GM23338 (cell line): ENCODE measurements around the gene SERINC1. TPM values are rescaled to one million over a fixed set of nuclear protein-coding genes. Genes with fewer than 3 reads are reported as not detected.
A peak's percentile ranks its signal among the peaks of the same experiment; 100 is the strongest.

ENCODE experiments used
- ATAC-seq: fragments of 200-7000 bp; cut with Tn5 transposase; 3 replicates; pipeline ENCODE4 v1.9.1; 2020
- DNase-seq: peaks from one replicate; pipeline ENCODE4 v3.0.0-alpha.2; 2015; ENCODE audit warnings: low spot score
- H2AFZ ChIP-seq: fragments of 200-600 bp; sonication (generic); 2 replicates; pipeline ENCODE4 v1.8.0; 2016; ENCODE audit warnings: antibody characterized with exemption, mild to moderate bottlenecking, moderate library complexity
- H3F3A ChIP-seq: fragments of 200-600 bp; sonication (generic); replicated peaks from 2 replicates; pipeline ENCODE4 v1.8.0; 2017; ENCODE audit warnings: antibody characterized with exemption, mixed run types, low read depth
- H3K27ac ChIP-seq: fragments of 200-600 bp; sonication (generic); 2 replicates; pipeline ENCODE4 v1.6.1; 2016; ENCODE audit warnings: low read depth
- H3K27me3 ChIP-seq: fragments of 200-600 bp; sonication (generic); 2 replicates; pipeline ENCODE4 v1.8.0; 2016; ENCODE audit warnings: mild to moderate bottlenecking, mixed run types, moderate library complexity; ENCODE audit not compliant: insufficient read depth
- H3K36me3 ChIP-seq: fragments of 200-600 bp; sonication (generic); 2 replicates; pipeline ENCODE4 v1.8.0; 2016; ENCODE audit warnings: mild to moderate bottlenecking; ENCODE audit not compliant: insufficient read depth
- H3K4me1 ChIP-seq: fragments of 200-600 bp; sonication (generic); 2 replicates; pipeline ENCODE4 v1.8.0; 2016; ENCODE audit warnings: mild to moderate bottlenecking, moderate library complexity; ENCODE audit not compliant: insufficient read depth
- H3K4me2 ChIP-seq: fragments of 200-600 bp; sonication (generic); 2 replicates; pipeline ENCODE4 v1.7.1; 2017; ENCODE audit warnings: mixed run types
- H3K4me3 ChIP-seq: fragments of 200-600 bp; sonication (generic); 2 replicates; pipeline ENCODE4 v1.6.1; 2016; ENCODE audit warnings: mixed run types
- H3K79me2 ChIP-seq: fragments of 200-600 bp; sonication (generic); replicated peaks from 2 replicates; pipeline ENCODE4 v1.8.0; 2017; ENCODE audit warnings: mild to moderate bottlenecking; ENCODE audit not compliant: insufficient read depth
- H3K9me2 ChIP-seq: fragments of 200-600 bp; sonication (generic); 2 replicates; pipeline ENCODE4 v1.8.0; 2017; ENCODE audit not compliant: insufficient read depth
- H4K20me1 ChIP-seq: fragments of 200-600 bp; sonication (generic); replicated peaks from 2 replicates; pipeline ENCODE4 v1.8.0; 2017; ENCODE audit warnings: mild to moderate bottlenecking; ENCODE audit not compliant: insufficient read depth
- H3K27ac Mint-ChIP-seq: 2 replicates; pipeline ENCODE4 v1.8.0; 2020; ENCODE audit warnings: inconsistent platforms, mild to moderate bottlenecking, moderate library complexity, mixed read lengths
- H3K27me3 Mint-ChIP-seq: 3 replicates; pipeline ENCODE4 v1.8.0; 2022; ENCODE audit warnings: low read depth, mild to moderate bottlenecking, moderate library complexity, mixed read lengths, inconsistent platforms; ENCODE audit not compliant: insufficient read depth, poor library complexity
- H3K36me3 Mint-ChIP-seq: 3 replicates; pipeline ENCODE4 v1.8.0; 2021; ENCODE audit warnings: low read depth, mild to moderate bottlenecking, inconsistent platforms, moderate library complexity, mixed read lengths
- H3K4me1 Mint-ChIP-seq: 3 replicates; pipeline ENCODE4 v1.8.0; 2020; ENCODE audit warnings: mild to moderate bottlenecking, inconsistent platforms, mixed read lengths
- H3K4me3 Mint-ChIP-seq: 3 replicates; pipeline ENCODE4 v1.8.0; 2021; ENCODE audit warnings: moderate library complexity, mild to moderate bottlenecking, inconsistent platforms, mixed read lengths
- H3K9me3 Mint-ChIP-seq: 3 replicates; pipeline ENCODE4 v1.8.0; 2020; ENCODE audit warnings: moderate library complexity, mild to moderate bottlenecking, inconsistent platforms, mixed read lengths
- CREB1 ChIP-seq: fragments of 250-450 bp; sonication (Bioruptor Pico); IDR thresholded peaks from 2 replicates; pipeline ENCODE4 v1.5.0; 2020; ENCODE audit warnings: low read depth, mild to moderate bottlenecking, moderate library complexity
- ETS1 ChIP-seq: IDR thresholded peaks from 2 replicates; pipeline ENCODE4 v1.6.1; 2016; ENCODE audit warnings: antibody characterized with exemption
- EZH2 ChIP-seq: fragments of 200-600 bp; sonication (generic); IDR thresholded peaks from one replicate; pipeline ENCODE4 v1.8.0; 2017; ENCODE audit warnings: antibody characterized with exemption, mild to moderate bottlenecking, low read depth; ENCODE audit not compliant: unreplicated experiment
- EZH2phosphoT487 ChIP-seq: fragments of 200-600 bp; sonication (generic); IDR thresholded peaks from one replicate; pipeline ENCODE4 v1.8.1; 2018; ENCODE audit warnings: antibody characterized with exemption; ENCODE audit not compliant: unreplicated experiment
- JUNB ChIP-seq: IDR thresholded peaks from one replicate; pipeline ENCODE4 v1.6.1; 2016; ENCODE audit warnings: antibody characterized with exemption; ENCODE audit not compliant: unreplicated experiment
- NANOG ChIP-seq: IDR thresholded peaks from 2 replicates; pipeline ENCODE4 v1.6.1; 2016; ENCODE audit warnings: antibody characterized with exemption, borderline replicate concordance
- POLR2AphosphoS5 ChIP-seq: IDR thresholded peaks from 2 replicates; pipeline ENCODE4 v1.6.1; 2016; ENCODE audit warnings: antibody characterized with exemption, low read depth
- STAT1 ChIP-seq: IDR thresholded peaks from one replicate; pipeline ENCODE4 v1.6.1; 2016; ENCODE audit warnings: antibody characterized with exemption; ENCODE audit not compliant: unreplicated experiment
- ZNF114 ChIP-seq: fragments of 250-450 bp; sonication (Bioruptor Pico); IDR thresholded peaks from 2 replicates; pipeline ENCODE4 v1.5.0; 2020; ENCODE audit warnings: mild to moderate bottlenecking, moderate library complexity
- ZNF331 ChIP-seq: fragments of 250-450 bp; sonication (Bioruptor Pico); IDR thresholded peaks from 2 replicates; pipeline ENCODE4 v1.5.0; 2020; ENCODE audit warnings: low read depth, mild to moderate bottlenecking, moderate library complexity
- ZNF462 ChIP-seq: fragments of 250-450 bp; sonication (Bioruptor Pico); IDR thresholded peaks from 2 replicates; pipeline ENCODE4 v1.5.0; 2020; ENCODE audit warnings: mild to moderate bottlenecking, moderate library complexity
- polyA plus RNA-seq: library from polyadenylated mRNA; unstranded; fragments of >200 nt; fragmentation: Nextera tagmentation; extraction: Ambion mirVana; gene quantifications from 2 replicates; pipeline ENCODE4 v1.2.1, GENCODE V29; 2016
- total RNA-seq: library from RNA; depleted of rRNA; stranded (reverse); fragments of >200 nt; shearing (Covaris generic); gene quantifications from 2 replicates; pipeline ENCODE4 v1.2.3, GENCODE V29; 2014
- TF ChIP-seq, protein P1 (sequence below): IDR thresholded peaks from one replicate; pipeline ENCODE4 v1.6.1; 2018; ENCODE audit warnings: antibody characterized with exemption; ENCODE audit not compliant: unreplicated experiment
- TF ChIP-seq, protein P2 (sequence below), 2 experiments: fragments of 200-600 bp in 1 of 2; sonication (generic) in 1 of 2; conservative IDR thresholded peaks; 2 replicates each; pipeline versions ENCODE4 v1.5.1 to v1.6.1; 2016 to 2017; ENCODE audit warnings: antibody characterized with exemption in 2 of 2, low read depth in 2 of 2, mild to moderate bottlenecking in 2 of 2, moderate library complexity in 1 of 2

SERINC1 gene
- total and polyA plus RNA-seq, 2 experiments from 2014 or later, result 17.6 to 43.0 TPM

GRCh38 chr6:122452509-122452908 is 19.1 kb downstream of the SERINC1 start:
- Histone ChIP-seq H3K79me2 (no peaks in the 10 kb centered on the region), H4K20me1 (no peaks in the 10 kb centered on the region), H3K36me3 (no peaks in the 10 kb centered on the region), H3K9me2 (no peaks in the 10 kb centered on the region), H3K27ac (peak overlapping the region; percentile 40), H3F3A (no peaks in the 10 kb centered on the region), H2AFZ (no peak overlapping the region), H3K4me2 (no peak overlapping the region), H3K4me1 (peaks cover 15% of the 10 kb centered on the region), H3K4me3 (no peak overlapping the region), H3K27me3 (no peaks in the 10 kb centered on the region)
- Mint-ChIP-seq H3K27me3 (no peaks in the 10 kb centered on the region), H3K36me3 (peaks cover 25% of the 10 kb centered on the region), H3K9me3 (no peaks in the 10 kb centered on the region), H3K4me1 (peaks cover 17% of the 10 kb centered on the region), H3K4me3 (0 out of 3 replicates have a peak overlapping the region, but pooled peaks have one; percentile 25), H3K27ac (peak overlapping the region; percentile 91)
- peak; percentile 49; the same call in 2 of the 3 replicates for ATAC-seq
- TF ChIP-seq ZNF114 (CRISPR knock-in tag) (no peak), STAT1 (no peak), NANOG (no peak), ZNF462 (CRISPR knock-in tag) (no peak), EZH2 (no peak), JUNB (no peak), POLR2AphosphoS5 (no peak), CREB1 (CRISPR knock-in tag) (no peak), ZNF331 (no peak), ETS1 (no peak), EZH2phosphoT487 (no peak)
- TF ChIP-seq, protein P1, sequence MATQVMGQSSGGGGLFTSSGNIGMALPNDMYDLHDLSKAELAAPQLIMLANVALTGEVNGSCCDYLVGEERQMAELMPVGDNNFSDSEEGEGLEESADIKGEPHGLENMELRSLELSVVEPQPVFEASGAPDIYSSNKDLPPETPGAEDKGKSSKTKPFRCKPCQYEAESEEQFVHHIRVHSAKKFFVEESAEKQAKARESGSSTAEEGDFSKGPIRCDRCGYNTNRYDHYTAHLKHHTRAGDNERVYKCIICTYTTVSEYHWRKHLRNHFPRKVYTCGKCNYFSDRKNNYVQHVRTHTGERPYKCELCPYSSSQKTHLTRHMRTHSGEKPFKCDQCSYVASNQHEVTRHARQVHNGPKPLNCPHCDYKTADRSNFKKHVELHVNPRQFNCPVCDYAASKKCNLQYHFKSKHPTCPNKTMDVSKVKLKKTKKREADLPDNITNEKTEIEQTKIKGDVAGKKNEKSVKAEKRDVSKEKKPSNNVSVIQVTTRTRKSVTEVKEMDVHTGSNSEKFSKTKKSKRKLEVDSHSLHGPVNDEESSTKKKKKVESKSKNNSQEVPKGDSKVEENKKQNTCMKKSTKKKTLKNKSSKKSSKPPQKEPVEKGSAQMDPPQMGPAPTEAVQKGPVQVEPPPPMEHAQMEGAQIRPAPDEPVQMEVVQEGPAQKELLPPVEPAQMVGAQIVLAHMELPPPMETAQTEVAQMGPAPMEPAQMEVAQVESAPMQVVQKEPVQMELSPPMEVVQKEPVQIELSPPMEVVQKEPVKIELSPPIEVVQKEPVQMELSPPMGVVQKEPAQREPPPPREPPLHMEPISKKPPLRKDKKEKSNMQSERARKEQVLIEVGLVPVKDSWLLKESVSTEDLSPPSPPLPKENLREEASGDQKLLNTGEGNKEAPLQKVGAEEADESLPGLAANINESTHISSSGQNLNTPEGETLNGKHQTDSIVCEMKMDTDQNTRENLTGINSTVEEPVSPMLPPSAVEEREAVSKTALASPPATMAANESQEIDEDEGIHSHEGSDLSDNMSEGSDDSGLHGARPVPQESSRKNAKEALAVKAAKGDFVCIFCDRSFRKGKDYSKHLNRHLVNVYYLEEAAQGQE, result no peak
- TF ChIP-seq, protein P2, sequence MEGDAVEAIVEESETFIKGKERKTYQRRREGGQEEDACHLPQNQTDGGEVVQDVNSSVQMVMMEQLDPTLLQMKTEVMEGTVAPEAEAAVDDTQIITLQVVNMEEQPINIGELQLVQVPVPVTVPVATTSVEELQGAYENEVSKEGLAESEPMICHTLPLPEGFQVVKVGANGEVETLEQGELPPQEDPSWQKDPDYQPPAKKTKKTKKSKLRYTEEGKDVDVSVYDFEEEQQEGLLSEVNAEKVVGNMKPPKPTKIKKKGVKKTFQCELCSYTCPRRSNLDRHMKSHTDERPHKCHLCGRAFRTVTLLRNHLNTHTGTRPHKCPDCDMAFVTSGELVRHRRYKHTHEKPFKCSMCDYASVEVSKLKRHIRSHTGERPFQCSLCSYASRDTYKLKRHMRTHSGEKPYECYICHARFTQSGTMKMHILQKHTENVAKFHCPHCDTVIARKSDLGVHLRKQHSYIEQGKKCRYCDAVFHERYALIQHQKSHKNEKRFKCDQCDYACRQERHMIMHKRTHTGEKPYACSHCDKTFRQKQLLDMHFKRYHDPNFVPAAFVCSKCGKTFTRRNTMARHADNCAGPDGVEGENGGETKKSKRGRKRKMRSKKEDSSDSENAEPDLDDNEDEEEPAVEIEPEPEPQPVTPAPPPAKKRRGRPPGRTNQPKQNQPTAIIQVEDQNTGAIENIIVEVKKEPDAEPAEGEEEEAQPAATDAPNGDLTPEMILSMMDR (conservative IDR thresholded peaks at IDR 0.05; ENCODE audit: low read depth in 2 of 2), result no peak
- peak; percentile 56 for DNase-seq
